ENCODE data around the gene GPC5.

- TF ChIP-seq, protein P1, sequence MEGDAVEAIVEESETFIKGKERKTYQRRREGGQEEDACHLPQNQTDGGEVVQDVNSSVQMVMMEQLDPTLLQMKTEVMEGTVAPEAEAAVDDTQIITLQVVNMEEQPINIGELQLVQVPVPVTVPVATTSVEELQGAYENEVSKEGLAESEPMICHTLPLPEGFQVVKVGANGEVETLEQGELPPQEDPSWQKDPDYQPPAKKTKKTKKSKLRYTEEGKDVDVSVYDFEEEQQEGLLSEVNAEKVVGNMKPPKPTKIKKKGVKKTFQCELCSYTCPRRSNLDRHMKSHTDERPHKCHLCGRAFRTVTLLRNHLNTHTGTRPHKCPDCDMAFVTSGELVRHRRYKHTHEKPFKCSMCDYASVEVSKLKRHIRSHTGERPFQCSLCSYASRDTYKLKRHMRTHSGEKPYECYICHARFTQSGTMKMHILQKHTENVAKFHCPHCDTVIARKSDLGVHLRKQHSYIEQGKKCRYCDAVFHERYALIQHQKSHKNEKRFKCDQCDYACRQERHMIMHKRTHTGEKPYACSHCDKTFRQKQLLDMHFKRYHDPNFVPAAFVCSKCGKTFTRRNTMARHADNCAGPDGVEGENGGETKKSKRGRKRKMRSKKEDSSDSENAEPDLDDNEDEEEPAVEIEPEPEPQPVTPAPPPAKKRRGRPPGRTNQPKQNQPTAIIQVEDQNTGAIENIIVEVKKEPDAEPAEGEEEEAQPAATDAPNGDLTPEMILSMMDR (IDR thresholded peaks at IDR 0.05; ENCODE audit: extremely low read depth in 1 of 2, insufficient read depth in 1 of 2, low read depth in 1 of 2, low read length in 2 of 2), result no peak
- TF ChIP-seq POLR2A (IDR thresholded peaks at IDR 0.05; ENCODE audit: low read depth, low read length) (no peak), EZH2 (IDR thresholded peaks at IDR 0.05; ENCODE audit: borderline replicate concordance, low read depth, low read length, severe bottlenecking) (no peak), FOS (IDR thresholded peaks at IDR 0.05; ENCODE audit: borderline replicate concordance, insufficient read depth, low read length) (no peak), POLR2AphosphoS5 (IDR thresholded peaks at IDR 0.05; ENCODE audit: insufficient read depth, low read depth, low read length) (no peak), GATA2 (IDR thresholded peaks at IDR 0.05; ENCODE audit: insufficient read depth, insufficient read length, low read depth, low read length) (no peak)
- TF ChIP-seq, protein P2, sequence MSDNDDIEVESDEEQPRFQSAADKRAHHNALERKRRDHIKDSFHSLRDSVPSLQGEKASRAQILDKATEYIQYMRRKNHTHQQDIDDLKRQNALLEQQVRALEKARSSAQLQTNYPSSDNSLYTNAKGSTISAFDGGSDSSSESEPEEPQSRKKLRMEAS (IDR thresholded peaks at IDR 0.05; ENCODE audit: insufficient read depth, insufficient read length), result no peak
Measured at GRCh38 chr13:92414851-92415250, 1016.4 kb downstream of the GPC5 start.

Measured in endothelial cell of umbilical vein (primary cell).